ENCODE measurements around the gene LYRM7.
"Not testable (repeated sequence)": the region's sequence is repeated elsewhere in the genome, so short reads cannot be mapped to it uniquely, and the experiment has no call there.

Gene LYRM7

GRCh38 chr5:131180407-131180806 is 9.7 kb downstream of the LYRM7 start:
- no peak for DNase-seq (ENCODE audit: low spot score)

- no peak for DNase-seq (ENCODE audit: low spot score)
Observed at GRCh38 chr5:131182839-131183238, 12.1 kb downstream of the LYRM7 start.

- DNase-seq (ENCODE audit: low spot score) = no peak
Observed at GRCh38 chr5:131185523-131186104, 14.9 kb downstream of the LYRM7 start.

- no peak for DNase-seq (ENCODE audit: low spot score)
Observed at GRCh38 chr5:131186561-131187256, 16.0 kb downstream of the LYRM7 start.

GRCh38 chr5:131193106-131193505 is 22.4 kb downstream of the LYRM7 start:
- DNase-seq (ENCODE audit: low spot score) = no peak

GRCh38 chr5:131193897-131194296 is 23.2 kb downstream of the LYRM7 start:
- not testable (repeated sequence) for DNase-seq (ENCODE audit: low spot score)

- DNase-seq (ENCODE audit: low spot score) = no peak
Observed at GRCh38 chr5:131194725-131195124, 24.0 kb downstream of the LYRM7 start.

- no peak for DNase-seq (ENCODE audit: low spot score)
Observed at GRCh38 chr5:131195696-131196095, 25.0 kb downstream of the LYRM7 start.

GRCh38 chr5:131196331-131196730 is 25.6 kb downstream of the LYRM7 start:
- DNase-seq (ENCODE audit: low spot score) = no peak

- DNase-seq (ENCODE audit: low spot score) = no peak
Observed at GRCh38 chr5:131198625-131199024, 27.9 kb downstream of the LYRM7 start.

- DNase-seq (ENCODE audit: low spot score) = no peak
Observed at GRCh38 chr5:131200560-131200959, 29.8 kb downstream of the LYRM7 start.

GRCh38 chr5:131204964-131205363 is 34.2 kb downstream of the LYRM7 start:
- no peak for DNase-seq (ENCODE audit: low spot score)

- DNase-seq (ENCODE audit: low spot score) = no peak
Observed at GRCh38 chr5:131206061-131206460, 35.3 kb downstream of the LYRM7 start.

- DNase-seq (ENCODE audit: low spot score) = no peak
Observed at GRCh38 chr5:131206772-131207171, 36.0 kb downstream of the LYRM7 start.

- DNase-seq (ENCODE audit: low spot score) = no peak
Observed at GRCh38 chr5:131209175-131209505, 38.4 kb downstream of the LYRM7 start.

- no peak for DNase-seq (ENCODE audit: low spot score)
Observed at GRCh38 chr5:131209506-131210150, 38.9 kb downstream of the LYRM7 start.

GRCh38 chr5:131210151-131210510 is 39.4 kb downstream of the LYRM7 start:
- no peak for DNase-seq (ENCODE audit: low spot score)

GRCh38 chr5:131211669-131212068 is 40.9 kb downstream of the LYRM7 start:
- DNase-seq (ENCODE audit: low spot score) = no peak

GRCh38 chr5:131212471-131213021 is 41.8 kb downstream of the LYRM7 start:
- DNase-seq (ENCODE audit: low spot score) = no peak

GRCh38 chr5:131214609-131215227 is 44.0 kb downstream of the LYRM7 start:
- DNase-seq (ENCODE audit: low spot score) = no peak

- no peak for DNase-seq (ENCODE audit: low spot score)
Observed at GRCh38 chr5:131217791-131218190, 47.0 kb downstream of the LYRM7 start.

- no peak for DNase-seq (ENCODE audit: low spot score)
Observed at GRCh38 chr5:131218392-131218791, 47.6 kb downstream of the LYRM7 start.

- DNase-seq (ENCODE audit: low spot score) = no peak
Observed at GRCh38 chr5:131220566-131220965, 49.8 kb downstream of the LYRM7 start.
